Ammon's horn (tissue), 1 donor: Measurements from ENCODE around the gene PDE1A.

ENCODE experiments used
- DNase-seq: peaks from one replicate; pipeline ENCODE4 v3.0.0-alpha.2; 2016; ENCODE audit warnings: low spot score

The PDE1A gene

DNA sequence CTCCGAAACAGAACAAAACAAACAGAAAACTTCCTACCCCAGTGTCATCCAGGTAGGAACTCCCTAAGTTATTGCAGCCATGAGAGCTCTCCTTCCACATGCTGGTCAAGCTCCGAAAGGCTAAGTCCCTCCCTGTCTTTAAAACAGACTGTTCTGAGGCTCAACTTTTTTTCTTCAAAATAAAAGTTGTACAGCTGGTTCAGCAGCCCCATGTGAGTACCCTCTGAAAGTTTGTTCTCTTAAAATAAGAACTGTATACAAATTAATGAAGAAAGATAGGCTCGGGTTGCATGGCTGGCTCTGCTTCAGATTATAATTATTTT, at the start of gene PDE1A:
TSS of gene PDE1A (minus strand) at position 119 of the 323 bp plus-strand sequence.
- DNase-seq, result no peak

DNA sequence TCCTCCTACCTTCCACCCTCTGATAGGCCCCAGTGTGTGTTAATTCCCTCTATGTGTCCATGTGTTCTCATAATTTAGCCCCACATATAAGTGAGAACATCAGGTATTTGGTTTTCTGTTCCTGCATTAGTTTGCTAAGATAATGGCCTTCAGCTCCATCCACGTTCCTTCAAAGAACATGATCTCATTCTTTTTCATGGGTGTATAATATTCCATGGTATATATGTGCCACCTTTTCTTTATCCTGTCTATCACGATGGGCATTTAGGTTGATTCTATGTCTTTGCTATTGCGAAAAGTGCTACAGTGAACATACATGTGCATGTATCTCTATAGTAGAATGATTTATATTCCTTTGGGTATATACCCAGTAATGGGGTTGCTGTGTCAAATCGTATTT, 46.8 kb upstream of the PDE1A start:
- no peak for DNase-seq

DNA sequence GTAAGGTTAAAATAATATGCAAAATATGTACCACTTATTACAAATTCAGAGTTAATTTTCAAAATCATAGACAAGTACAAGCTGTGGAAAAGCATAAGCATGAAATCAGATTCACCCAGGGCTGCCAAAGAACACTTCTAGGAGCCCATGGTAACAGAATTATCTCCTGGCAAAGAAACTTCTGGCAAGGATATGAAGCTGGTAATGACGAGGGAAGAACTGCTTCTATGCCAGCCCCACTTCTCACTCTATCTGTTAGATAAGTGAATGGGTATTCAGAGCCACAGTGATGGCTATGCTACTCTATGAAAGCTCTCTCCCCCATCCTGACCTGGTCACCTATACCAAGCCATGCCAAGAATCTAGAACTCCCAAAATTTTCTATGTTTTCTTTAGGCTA, 36.9 kb upstream of the PDE1A start:
- no peak for DNase-seq

DNA sequence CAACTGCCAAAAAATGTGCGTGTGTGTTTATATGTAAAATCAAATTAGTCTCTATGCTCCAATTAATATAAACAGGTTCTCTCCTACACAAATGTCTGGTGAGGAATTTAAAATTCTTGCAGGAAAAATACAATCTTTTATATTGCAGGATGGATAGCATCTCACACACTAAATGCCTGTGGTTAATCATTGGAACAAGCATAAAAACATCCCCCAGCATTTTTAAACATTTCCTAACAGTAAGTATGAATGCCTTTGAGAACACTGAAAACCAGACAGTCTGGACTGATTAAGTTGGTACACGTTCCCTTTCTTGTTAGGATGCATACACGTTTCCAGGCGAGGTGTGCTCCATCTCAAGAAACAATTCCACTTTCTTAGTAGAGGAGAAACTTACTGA, 29.9 kb upstream of the PDE1A start:
- no peak for DNase-seq

DNA sequence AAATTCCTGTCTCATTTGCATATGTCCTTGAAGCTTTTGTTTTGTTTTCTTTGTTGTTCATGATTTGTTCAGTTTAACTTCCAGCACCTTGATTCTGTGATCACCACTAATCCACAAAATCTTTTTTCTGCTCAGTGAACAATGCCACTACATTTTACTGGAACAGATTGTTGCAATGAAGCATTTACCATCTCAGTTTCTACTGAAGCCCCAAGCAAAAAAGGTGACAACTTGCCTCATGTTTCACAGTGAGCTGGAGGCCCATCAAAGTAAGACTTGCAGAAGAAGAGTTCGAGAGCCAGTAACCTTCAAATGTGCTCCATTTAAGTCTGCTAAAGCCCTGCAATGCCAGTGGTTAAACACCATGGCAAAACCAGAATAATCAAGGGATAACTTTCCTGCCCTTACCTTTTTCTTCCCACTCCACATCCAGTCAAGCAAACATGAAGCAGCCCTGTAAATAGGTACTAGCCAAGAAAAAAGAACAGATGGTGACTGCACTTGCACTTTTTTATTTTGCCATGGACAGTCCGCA, 25.7 kb upstream of the PDE1A start:
- no peak for DNase-seq

DNA sequence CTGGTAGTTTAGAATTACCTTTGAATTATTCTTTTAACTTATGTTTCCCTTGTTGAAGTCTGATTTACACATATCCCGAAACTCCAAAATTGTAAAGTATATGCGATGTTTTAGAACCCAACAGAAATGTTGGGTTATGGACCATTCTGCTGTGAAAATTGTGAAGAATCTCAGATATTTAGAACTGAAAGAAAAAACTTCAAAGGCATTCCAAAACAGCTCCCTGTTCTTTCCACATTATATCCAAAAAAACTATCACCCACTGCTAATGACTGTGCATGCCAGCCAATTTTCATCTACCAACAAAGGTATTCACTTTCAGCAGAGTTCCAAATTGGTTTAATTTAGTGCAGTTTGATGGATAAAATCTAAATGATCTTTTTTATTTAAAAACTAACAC, 21.5 kb upstream of the PDE1A start:
- DNase-seq, result no peak

DNA sequence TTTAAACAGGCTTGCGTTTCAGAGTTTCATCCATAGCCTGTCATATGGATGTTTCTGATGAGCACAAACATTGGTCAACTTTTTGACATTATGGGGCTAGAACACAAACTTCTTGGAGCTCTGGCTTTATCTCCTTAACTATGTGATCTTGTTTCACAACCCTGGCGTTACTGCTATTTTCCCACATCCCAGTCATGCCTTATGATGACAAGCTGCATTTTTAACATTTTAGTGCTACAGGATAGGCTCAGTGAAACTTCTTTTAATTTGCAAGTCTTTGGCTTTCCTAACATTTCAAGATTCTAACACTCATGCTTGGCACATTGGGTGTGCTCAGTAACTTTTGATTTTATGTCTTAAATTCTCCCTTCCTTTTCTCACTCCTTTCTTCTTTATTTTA, 21.0 kb upstream of the PDE1A start:
- DNase-seq, result no peak

DNA sequence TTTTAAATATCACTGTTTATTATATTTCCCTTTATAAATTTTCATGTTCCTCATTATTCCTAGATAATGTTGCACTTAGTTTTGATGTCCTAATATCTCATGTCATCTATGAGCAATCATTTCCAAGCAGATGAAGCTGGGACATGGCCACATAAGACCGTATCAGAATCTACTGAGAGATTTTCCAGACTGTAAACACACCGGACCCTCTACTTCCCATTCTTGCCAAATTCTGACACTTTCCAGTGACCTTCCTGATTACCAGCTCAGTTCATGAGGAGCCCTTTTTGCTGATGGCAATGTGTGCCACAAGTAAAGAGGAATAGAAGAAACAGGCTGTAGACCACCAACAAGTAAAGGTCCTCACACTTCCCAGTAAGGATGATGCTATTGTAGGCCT, 20.3 kb upstream of the PDE1A start:
- DNase-seq, result no peak

DNA sequence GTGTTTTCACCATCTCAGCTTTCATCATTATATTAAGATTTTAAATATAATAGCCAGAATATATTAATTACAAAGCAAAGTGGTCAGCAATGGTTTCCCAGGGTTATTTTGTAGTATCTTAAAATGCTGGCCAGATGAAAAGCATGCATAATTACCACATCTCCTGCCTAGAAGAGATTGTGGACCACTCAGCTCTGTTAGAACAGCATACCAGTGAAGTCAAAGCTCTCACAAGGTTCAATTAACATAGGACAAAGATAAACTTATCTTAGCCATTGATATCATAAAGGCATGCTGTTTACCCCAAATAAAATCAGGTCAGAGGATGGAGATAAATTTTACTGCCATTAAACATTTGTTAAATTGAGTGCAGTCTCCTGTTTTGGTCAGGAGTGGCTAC, 19.3 kb upstream of the PDE1A start:
- no peak for DNase-seq

DNA sequence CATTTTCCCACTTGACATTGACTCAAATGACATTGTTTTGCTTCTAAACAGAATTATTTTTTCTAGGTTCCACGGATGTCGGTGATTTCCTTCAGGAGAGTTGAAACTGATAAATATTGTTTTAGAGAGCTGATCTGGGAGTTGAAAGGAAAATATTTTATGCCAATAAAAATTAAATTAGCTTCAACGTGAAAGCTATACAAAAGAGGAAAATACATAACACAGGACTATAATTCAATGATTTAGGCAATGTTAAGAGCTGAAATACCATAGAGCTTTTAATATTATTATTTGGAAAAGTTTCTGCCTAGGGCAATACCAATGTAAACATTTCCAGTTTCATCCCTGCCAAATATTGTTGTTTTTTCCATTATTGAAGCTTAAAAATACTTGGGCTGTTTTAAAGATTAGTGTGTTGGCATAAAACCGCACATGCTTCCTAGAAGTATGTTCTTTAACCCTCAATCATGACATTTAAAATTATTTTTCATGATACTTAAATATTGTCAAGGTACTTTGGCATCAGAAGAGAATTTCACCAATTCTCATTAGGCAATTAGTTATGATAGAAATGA, 18.6 kb upstream of the PDE1A start:
- DNase-seq, result no peak

DNA sequence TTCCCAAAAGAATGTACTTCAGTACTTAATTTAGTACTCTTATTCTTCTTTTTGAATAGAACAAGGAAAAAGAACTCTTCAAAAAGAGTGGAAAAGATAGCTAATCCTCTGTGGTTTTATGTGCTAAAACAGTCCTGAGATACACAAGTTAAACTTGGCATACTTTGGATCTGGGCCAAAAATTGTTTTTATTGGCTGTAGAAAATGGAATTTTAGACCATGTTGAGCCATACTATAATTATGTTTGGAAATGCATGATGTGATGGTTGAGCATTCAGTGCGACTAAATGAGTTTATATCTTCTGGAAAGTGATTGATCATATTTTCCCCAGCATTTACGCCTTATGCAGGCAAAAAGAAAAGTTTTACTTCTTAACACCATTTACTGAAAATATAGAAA, 18.0 kb upstream of the PDE1A start:
- DNase-seq, result no peak

DNA sequence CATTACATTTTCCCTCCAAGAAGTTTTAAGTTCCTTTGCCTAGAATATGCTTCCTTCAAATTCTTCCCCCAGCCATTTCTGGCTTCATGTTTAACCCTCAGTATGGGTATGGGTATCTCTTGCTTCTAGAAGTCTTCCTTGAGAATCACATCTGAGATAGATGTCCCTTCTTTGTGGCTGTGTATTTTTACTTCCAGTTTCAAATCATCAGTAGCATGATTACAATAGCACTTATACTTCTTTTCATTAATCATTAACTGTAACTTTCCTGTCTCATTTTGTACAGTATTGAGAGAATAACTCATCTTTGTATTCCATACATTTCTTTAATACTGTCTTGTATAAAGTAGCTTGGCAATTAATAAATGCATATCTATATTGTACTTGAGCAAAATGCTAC, 17.3 kb upstream of the PDE1A start:
- no peak for DNase-seq

DNA sequence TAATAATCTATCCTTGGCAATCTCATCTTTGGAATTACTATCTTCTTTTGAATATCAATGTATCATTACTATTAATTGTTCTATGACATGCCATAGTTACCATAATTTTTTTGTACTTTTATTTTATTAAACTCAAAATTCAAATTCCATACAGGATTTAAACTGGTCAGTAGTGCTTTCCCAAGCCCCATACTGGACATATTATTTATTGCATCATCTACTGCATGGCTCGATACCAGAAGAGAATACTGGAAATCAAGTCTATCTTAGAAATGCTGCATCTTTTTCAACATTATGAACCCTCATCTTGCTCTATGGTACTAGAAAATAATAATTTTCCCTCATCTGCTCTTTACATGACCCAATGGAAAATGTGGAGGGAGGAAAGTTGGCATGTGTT, 9.4 kb upstream of the PDE1A start:
- DNase-seq, result no peak

DNA sequence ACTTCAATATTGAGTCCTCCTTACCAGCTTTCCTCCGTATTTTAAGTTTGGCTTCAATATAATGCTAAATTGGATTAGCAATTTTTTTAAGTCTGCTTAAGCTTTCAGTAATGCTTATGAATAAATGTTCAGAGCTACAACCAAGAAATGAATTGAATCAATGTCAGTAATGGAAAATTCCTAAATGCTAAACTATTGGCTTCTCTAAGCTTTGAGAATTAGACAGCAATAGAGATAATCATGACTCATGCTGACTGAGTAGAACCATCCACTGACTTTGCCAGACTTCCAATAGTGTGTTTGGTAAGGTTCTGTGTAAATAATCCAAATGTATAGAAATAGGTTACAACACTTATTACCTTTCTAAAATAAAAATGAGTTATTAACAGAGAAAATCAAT, 8.9 kb upstream of the PDE1A start:
- DNase-seq, result peak; percentile 10

DNA sequence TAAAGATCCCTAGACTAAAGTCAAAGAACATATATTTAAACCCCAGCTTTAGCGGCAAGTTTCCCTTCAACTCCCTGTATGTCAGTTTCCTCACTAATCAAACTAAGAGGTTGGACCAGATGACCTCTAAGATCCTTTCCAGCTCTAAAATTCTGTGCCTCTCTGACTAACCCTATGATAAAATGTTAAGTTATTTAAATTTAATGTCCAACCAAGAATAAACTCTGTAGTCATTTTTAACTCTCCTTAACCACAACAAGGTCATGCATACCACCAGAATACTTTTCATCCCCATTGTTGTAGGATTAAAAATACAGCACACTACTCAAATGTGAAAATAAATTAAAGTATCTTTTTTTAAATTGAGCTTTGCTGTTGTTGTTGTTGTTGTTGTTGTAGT, 5.2 kb upstream of the PDE1A start:
- no peak for DNase-seq

DNA sequence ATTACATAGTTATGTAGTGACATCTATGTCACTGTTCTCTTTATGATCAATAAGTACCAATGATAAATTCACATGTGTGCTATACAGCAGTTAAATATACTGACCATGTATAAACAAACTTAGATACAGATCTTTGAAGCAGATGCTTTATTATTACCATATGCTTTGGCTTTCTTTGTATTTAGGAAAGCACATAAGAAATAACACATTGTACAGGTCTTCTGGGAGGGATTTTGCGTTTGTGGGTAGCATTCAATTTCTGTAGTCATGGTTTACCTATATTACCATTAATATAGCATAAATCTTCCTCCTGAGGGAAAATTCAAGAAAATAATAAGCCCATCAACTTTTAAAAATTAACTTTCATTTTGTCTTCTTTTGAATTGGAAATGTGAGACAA, 1.6 kb upstream of the PDE1A start:
- DNase-seq, result no peak

DNA sequence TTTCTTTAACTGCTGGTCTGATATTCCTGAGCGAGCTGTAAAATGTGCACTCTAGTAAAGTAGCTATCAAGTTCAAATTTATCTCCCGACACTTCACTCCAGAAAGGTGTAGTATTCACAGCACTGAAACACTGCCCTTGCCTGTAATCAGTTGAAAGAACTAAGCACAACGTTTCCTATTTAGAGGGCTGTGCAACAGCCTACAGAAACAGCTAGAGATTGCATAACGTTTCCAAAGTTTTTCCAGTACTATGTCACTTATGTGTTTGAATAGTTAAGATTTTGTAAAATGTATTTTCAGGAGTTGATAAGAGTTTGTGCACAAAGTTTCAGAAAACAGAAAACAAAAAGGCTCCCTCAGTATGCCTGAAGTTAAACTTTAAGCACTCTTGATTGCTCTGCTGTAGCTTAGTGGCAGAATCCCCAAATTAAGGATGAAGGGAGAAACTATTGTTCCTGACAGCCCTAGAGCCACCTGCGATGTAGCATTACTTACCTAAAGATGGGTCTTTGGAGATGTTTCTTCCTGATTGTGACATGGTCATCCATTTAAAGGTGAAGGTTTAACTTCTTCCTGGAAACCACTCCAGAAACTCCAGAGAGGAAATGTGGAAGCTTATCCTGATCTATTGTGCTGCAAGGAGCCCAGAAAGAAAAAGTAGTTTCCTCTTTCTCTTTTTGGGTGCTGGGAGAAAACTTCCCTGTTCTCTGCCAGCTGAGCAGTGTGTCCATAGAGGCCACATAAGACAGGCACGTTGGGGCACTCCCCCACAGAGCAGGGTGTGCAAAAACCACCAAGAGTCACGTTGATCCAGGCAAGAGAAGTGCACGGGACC, 536 bp downstream of the PDE1A start:
- DNase-seq, result no peak

DNA sequence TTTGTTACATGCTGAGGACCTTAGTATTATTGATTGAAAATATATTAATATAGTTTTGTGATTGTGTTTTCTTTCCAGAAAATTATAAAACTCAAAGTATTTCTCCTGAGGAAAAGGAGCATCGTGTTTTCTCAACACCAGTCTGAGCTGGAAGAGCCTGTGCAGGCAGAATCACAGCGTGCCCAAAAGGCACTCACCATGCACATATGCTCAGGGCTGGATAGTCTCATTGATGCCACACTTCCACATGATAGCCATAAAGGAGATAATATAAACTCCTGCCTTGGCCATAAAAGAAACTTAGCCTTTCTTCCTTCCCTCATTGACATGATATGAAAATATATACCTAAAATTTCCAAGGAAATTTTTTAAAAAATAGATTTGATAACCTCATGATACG, 4.0 kb downstream of the PDE1A start:
- DNase-seq, result no peak

DNA sequence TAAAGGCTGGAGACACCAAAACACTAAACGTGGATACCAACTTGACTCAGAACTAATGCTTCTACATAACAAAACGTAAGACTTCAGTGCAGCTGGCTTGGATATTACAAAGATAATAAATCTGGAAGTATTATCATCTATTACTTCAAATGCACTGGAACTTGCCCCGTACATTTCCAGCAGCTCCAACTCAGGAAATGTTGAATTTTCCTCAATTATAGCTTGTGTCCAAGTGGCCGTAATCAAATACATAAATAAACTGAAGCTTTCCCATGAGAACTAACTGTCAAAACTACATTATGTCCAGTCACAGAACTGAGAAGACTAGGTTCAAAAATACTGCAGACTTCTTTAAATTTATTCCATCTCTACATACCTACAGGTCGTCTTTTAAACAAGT, 6.2 kb downstream of the PDE1A start:
- no peak for DNase-seq

DNA sequence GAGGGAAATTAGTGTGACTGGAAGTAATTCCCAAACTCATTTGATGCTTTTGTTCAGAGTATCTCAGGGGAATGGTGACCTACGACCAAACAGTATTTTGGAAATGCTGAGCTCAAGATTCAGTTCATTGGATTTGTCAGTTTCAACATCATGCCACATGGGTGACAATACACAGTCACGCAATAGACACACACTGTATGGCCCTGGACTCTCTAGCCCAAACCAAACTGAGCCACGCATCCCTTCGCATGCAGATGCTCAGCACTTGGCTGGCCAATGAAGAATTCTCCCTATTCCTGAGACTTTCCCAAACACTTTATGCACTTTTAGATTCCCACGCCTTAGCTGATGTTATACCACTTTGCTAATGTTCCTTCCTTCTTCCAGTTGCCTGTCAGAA, 10.0 kb downstream of the PDE1A start:
- no peak for DNase-seq

DNA sequence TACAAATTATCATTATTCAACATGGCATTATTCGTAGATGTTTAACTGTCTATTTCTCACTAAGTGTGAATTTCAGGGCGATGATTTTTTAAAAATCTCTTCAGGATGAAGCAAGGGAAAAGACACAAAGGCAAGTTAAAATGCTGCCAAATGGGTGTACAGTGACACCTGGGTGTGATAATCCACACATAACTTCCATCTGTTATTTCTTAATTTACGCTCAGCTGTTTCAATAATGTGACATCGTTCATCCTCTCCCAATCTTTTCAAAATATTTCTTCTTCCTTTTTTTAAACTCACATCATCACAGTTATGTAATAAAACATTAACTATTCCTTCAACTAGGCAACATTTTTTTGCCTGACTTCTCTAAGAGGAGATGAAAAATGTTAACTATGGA, 10.6 kb downstream of the PDE1A start:
- no peak for DNase-seq

DNA sequence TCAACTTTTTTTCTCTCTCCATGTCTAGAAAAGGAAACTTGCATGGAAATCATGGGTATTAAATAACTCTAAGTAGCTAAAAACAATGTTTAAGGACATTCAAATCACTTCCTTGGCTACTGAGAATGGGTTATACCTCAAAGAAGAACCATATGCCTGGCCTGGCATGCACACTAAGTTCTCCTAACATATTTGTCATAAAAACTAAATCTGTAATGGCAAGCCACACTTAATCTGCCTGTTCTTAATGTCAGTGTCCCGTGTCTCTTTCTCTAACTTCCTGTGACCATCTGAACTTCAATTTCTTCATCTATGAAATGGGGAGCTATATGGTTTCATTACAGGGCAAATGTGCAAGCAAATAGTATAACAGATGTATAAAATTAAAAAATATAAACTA, 11.1 kb downstream of the PDE1A start:
- DNase-seq, result no peak

DNA sequence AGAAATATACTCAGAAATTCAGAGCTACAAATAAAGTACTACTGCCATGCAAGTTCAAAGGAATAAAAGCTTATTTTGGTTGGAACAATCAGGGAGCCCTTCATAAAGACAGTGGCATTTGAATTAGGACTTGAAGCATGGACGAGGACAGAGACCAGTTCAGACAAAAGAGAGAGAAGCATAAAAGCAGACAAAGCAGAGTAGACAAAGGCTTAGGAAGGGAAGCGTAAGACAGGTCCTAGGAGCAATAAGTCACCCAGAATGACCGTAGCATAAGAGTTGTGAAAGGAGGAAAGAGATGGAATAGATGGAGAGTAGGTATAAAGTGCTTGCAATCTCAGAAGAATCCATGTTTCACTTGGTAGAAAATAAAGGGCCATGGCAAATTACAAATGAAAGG, 14.0 kb downstream of the PDE1A start:
- DNase-seq, result no peak

DNA sequence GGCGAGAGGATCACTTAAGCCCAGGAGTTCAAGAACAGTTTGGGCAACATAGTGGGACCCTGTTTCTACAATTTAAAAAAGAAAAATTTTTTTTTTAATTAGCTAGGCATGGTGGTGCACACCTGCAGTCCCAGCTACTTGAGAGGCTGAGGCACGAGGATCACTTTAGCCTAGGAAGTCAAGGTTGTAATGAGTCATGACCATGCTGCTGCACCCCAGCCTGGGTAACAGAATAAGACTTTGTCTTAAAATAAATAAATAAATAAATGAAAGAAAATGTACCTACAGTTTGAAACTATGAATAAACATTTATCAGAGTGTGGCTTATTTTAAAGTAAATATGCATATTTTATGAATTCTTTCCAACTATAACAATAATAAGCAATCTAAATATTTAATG, 16.7 kb downstream of the PDE1A start:
- no peak for DNase-seq
